SH-SY5Y (cell line): ENCODE data around the gene ZNF441.

ENCODE experiments used
- GATA2 ChIP-seq: IDR thresholded peaks from 2 replicates; pipeline ENCODE4 v1.6.1; 2011; ENCODE audit warnings: mild to moderate bottlenecking, low read depth, low read length
- GATA3 ChIP-seq: IDR thresholded peaks from 2 replicates; pipeline ENCODE4 v1.6.1; 2011; ENCODE audit warnings: low read depth, mild to moderate bottlenecking, low read length, moderate library complexity

GRCh38 chr19:11814700-11815035 is 47.9 kb downstream of the ZNF441 start:
- no peak for TF ChIP-seq GATA2
- TF ChIP-seq GATA3, result no peak
